Measurements from ENCODE around the gene FAM180A.

Gene FAM180A

GRCh38 chr7:135792363-135792668, 43.7 kb upstream of the FAM180A start:
- Histone ChIP-seq H3K27me3 (no peaks in the 10 kb centered on the region), H3K4me1 (peaks cover 0 to 19% (median 8%) of the 10 kb centered on the region in 4 donors), H3K27ac (no peak overlapping the region), H3K36me3 (no peaks in the 10 kb centered on the region), H3K9me3 (no peaks in the 10 kb centered on the region), H3K4me3 (no peak overlapping the region)
- no peak for DNase-seq
- intact Hi-C loops (cut with DNase I; ENCODE audit: low total_unique reads) = loop anchor here (10.0 kb wide), 1 partner anchor 78 kb away; no protein-coding TSS in a partner anchor
- no peak for TF ChIP-seq CTCF (IDR thresholded peaks at IDR 0.05)

GRCh38 chr7:135791543-135792362, 43.1 kb upstream of the FAM180A start:
- TF ChIP-seq CTCF (IDR thresholded peaks at IDR 0.05) = no peak
- no peak overlapping the region for H3K4me3 ChIP-seq
- H3K4me1 ChIP-seq = peaks cover 0 to 15% (median 6%) of the 10 kb centered on the region in 4 donors
- no peaks in the 10 kb centered on the region for H3K36me3 ChIP-seq
- DNase-seq = no peak
- no peaks in the 10 kb centered on the region for H3K27me3 ChIP-seq
- H3K27ac ChIP-seq = no peak overlapping the region
- H3K9me3 ChIP-seq = no peaks in the 10 kb centered on the region
- intact Hi-C loops (cut with DNase I; ENCODE audit: low total_unique reads) = loop anchor here (10.0 kb wide), 1 partner anchor 77 kb away; no protein-coding TSS in a partner anchor

- no peak for TF ChIP-seq CTCF (IDR thresholded peaks at IDR 0.05)
- DNase-seq = no peak
- no peaks in the 10 kb centered on the region for H3K9me3 ChIP-seq
- H3K4me1 ChIP-seq = peaks cover 0 to 2% (median 1%) of the 10 kb centered on the region in 4 donors
- H3K27ac ChIP-seq = no peak overlapping the region
- intact Hi-C loops (cut with DNase I; ENCODE audit: low total_unique reads) = loop anchor here (10.0 kb wide), 1 partner anchor 76 kb away; no protein-coding TSS in a partner anchor
- H3K27me3 ChIP-seq = no peaks in the 10 kb centered on the region
- no peaks in the 10 kb centered on the region for H3K36me3 ChIP-seq
- no peak overlapping the region for H3K4me3 ChIP-seq
These were observed 41.9 kb upstream of the FAM180A start for GRCh38 chr7:135790371-135790977.

- Histone ChIP-seq H3K9me3 (no peaks in the 10 kb centered on the region), H3K27ac (no peak overlapping the region), H3K27me3 (no peaks in the 10 kb centered on the region), H3K4me1 (no peaks in the 10 kb centered on the region), H3K36me3 (no peaks in the 10 kb centered on the region), H3K4me3 (no peak overlapping the region)
- no peak for TF ChIP-seq CTCF (IDR thresholded peaks at IDR 0.05)
- DNase-seq = no peak
- intact Hi-C loops (cut with DNase I; ENCODE audit: low total_unique reads) = loop anchor here (10.0 kb wide), 1 partner anchor 75 kb away; no protein-coding TSS in a partner anchor
These were observed 41.3 kb upstream of the FAM180A start for GRCh38 chr7:135789956-135790355.

- intact Hi-C loops (cut with DNase I; ENCODE audit: low total_unique reads) = no loop called here
- no peaks in the 10 kb centered on the region for H3K27me3 ChIP-seq
- no peak overlapping the region for H3K27ac ChIP-seq
- H3K4me1 ChIP-seq = no peaks in the 10 kb centered on the region
- H3K9me3 ChIP-seq = no peaks in the 10 kb centered on the region
- H3K36me3 ChIP-seq = no peaks in the 10 kb centered on the region
- H3K4me3 ChIP-seq = no peak overlapping the region
- TF ChIP-seq CTCF (IDR thresholded peaks at IDR 0.05) = no peak
- DNase-seq = no peak
These were observed 40.8 kb upstream of the FAM180A start for GRCh38 chr7:135789431-135789830.
